Bronchial epithelial cell (primary cell): ENCODE data around the gene SRRT. TPM values are rescaled to one million over a fixed set of nuclear protein-coding genes. Genes with fewer than 3 reads are reported as not detected.
"Not testable (repeated sequence)": the region's sequence is repeated elsewhere in the genome, so short reads cannot be mapped to it uniquely, and the experiment has no call there.

Experiments used
- DNase-seq: peaks from one replicate; pipeline ENCODE4 v3.0.0-alpha.2; 2010; ENCODE audit warnings: low read depth
- FAIRE-seq: peaks from 2 replicates; lab custom pipeline; 2011; peaks lifted over from hg19 to GRCh38; lab: Jason Lieb, UNC
- H3K27me3 ChIP-seq: 2 replicates; pipeline ENCODE4 v1.5.1; 2011; ENCODE audit warnings: low read length; ENCODE audit not compliant: control insufficient read depth, insufficient read depth
- H3K36me3 ChIP-seq: 2 replicates; pipeline ENCODE4 v1.5.1; 2011; ENCODE audit warnings: low read length; ENCODE audit not compliant: control insufficient read depth, insufficient read depth
- H3K4me3 ChIP-seq: 2 replicates; pipeline ENCODE4 v1.5.1; 2011; ENCODE audit warnings: mild to moderate bottlenecking, low read depth, low read length, control low read depth
- total RNA-seq: library from RNA; depleted of rRNA; stranded (reverse); fragments of >200 nt; gene quantifications from 2 replicates; pipeline ENCODE4 v1.2.1, GENCODE V29; 2014
- TF ChIP-seq, protein P1 (sequence below): IDR thresholded peaks from 2 replicates; pipeline ENCODE4 v1.5.1; 2011; ENCODE audit warnings: mild to moderate bottlenecking, moderate library complexity, low read length, control low read depth, inconsistent platforms; ENCODE audit not compliant: insufficient read depth, severe bottlenecking

The SRRT gene
- total RNA-seq, 1 donor from 2014 or later: 26.9 TPM

DNA sequence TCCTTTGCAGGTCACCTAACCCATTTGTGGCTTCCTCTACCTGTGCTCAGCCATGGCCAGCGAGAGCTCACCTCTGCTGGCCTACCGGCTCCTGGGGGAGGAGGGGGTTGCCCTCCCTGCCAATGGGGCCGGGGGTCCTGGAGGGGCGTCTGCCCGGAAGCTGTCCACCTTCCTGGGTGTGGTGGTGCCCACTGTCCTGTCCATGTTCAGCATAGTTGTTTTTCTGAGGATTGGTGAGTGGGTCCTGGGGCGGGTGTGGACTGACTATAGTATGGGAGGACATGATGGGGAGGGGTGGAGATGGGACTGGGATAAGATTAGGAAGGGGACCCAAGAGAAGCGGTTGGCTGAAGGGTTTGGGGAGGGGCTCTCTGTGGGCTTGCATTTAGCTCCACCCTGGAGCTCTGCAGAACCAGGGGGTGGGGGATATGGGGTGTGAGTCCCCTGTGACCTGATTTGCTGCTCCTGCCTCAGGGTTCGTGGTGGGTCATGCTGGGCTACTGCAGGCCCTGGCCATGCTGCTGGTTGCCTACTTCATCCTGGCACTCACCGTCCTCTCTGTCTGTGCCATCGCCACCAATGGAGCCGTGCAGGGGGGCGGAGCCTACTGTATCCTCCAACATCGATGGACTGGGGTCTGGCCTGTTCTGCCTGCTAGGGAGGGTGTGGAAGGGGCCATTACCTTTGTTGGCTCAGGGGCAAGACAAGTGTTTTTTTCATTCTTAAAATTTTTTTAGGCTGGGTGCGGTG lies 20.6 kb upstream of the SRRT start:
- TF ChIP-seq, protein P1, sequence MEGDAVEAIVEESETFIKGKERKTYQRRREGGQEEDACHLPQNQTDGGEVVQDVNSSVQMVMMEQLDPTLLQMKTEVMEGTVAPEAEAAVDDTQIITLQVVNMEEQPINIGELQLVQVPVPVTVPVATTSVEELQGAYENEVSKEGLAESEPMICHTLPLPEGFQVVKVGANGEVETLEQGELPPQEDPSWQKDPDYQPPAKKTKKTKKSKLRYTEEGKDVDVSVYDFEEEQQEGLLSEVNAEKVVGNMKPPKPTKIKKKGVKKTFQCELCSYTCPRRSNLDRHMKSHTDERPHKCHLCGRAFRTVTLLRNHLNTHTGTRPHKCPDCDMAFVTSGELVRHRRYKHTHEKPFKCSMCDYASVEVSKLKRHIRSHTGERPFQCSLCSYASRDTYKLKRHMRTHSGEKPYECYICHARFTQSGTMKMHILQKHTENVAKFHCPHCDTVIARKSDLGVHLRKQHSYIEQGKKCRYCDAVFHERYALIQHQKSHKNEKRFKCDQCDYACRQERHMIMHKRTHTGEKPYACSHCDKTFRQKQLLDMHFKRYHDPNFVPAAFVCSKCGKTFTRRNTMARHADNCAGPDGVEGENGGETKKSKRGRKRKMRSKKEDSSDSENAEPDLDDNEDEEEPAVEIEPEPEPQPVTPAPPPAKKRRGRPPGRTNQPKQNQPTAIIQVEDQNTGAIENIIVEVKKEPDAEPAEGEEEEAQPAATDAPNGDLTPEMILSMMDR: no peak
- Histone ChIP-seq H3K27me3 (no peaks in the 10 kb centered on the region), H3K4me3 (no peak overlapping the region), H3K36me3 (peaks cover 7% of the 10 kb centered on the region)
- DNase-seq: no peak
- no peak for FAIRE-seq

DNA sequence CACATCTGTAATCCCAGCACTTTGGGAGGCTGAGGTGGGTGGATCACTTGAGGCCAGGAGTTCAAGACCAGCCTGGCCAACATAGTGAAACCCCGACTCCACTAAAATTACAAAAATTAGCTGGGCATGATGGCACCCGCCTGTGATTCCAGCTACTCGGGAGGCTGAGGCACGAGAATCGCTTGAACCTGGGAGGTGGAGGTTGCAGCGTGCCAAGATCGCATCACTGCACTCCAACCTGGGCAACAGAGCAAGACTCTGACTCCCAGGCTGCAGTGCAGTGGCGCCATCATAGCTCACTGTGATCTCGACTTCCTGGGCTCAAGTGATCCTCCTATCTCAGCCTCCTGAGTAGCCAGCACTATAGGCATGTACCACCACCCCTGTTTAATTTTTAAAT lies 20.0 kb upstream of the SRRT start:
- not testable (repeated sequence) for FAIRE-seq, H3K4me3 ChIP-seq, H3K27me3 ChIP-seq, DNase-seq, H3K36me3 ChIP-seq

DNA sequence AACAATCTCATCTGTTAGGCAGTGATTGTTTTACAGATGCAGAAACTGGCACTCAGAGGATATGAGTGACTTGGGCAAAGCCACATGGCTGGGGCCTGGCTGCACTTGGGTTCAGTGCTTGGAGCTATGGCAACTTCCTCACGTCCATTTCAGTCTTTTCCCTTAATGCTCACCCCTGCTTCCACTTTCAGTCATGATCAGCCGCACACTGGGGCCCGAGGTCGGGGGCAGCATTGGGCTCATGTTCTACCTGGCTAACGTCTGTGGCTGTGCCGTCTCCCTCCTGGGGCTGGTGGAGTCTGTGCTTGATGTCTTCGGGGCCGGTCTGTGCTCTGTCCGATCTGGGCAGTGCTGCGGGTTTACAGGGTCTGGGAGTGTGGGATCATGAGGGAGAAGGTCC lies 19.4 kb upstream of the SRRT start:
- Histone ChIP-seq H3K27me3 (no peaks in the 10 kb centered on the region), H3K36me3 (peaks cover 11% of the 10 kb centered on the region), H3K4me3 (no peak overlapping the region)
- FAIRE-seq: no peak
- TF ChIP-seq, protein P1: no peak
- no peak for DNase-seq

DNA sequence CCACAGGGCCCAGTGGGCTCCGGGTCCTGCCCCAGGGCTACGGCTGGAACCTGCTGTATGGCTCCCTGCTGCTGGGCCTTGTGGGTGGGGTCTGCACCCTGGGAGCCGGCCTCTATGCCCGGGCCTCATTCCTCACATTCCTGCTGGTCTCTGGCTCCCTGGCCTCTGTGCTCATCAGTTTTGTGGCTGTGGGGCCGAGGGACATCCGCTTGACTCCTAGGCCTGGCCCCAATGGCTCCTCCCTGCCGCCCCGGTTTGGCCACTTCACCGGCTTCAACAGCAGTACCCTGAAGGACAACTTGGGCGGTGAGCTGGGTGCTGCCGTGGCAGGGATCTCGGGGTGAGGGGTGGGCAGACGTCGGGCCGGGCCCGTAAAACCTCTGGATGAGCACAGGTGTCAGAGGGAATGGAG lies 18.0 kb upstream of the SRRT start:
- TF ChIP-seq, protein P1: no peak
- peaks cover 20% of the 10 kb centered on the region for H3K36me3 ChIP-seq
- no peaks in the 10 kb centered on the region for H3K27me3 ChIP-seq
- H3K4me3 ChIP-seq: no peak overlapping the region
- FAIRE-seq: no peak
- no peak for DNase-seq

DNA sequence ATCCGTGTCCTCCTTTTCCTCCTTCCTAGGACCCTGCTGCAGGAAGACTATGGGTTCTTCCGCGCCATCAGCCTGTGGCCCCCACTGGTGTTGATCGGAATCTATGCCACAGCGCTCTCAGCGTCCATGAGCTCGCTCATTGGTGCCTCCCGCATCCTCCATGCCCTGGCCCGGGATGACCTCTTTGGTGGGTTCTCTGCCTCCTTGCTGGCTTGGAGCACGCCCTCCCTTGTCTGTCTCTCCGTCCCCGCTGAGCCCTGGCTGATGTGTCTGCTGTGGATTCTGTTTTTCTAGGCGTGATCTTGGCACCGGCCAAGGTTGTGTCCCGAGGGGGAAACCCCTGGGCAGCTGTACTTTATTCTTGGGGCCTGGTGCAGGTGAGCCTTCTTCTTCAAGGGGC lies 15.0 kb upstream of the SRRT start:
- TF ChIP-seq, protein P1: no peak
- FAIRE-seq: no peak
- Histone ChIP-seq H3K36me3 (peaks cover 18% of the 10 kb centered on the region), H3K4me3 (no peak overlapping the region), H3K27me3 (no peaks in the 10 kb centered on the region)
- no peak for DNase-seq

DNA sequence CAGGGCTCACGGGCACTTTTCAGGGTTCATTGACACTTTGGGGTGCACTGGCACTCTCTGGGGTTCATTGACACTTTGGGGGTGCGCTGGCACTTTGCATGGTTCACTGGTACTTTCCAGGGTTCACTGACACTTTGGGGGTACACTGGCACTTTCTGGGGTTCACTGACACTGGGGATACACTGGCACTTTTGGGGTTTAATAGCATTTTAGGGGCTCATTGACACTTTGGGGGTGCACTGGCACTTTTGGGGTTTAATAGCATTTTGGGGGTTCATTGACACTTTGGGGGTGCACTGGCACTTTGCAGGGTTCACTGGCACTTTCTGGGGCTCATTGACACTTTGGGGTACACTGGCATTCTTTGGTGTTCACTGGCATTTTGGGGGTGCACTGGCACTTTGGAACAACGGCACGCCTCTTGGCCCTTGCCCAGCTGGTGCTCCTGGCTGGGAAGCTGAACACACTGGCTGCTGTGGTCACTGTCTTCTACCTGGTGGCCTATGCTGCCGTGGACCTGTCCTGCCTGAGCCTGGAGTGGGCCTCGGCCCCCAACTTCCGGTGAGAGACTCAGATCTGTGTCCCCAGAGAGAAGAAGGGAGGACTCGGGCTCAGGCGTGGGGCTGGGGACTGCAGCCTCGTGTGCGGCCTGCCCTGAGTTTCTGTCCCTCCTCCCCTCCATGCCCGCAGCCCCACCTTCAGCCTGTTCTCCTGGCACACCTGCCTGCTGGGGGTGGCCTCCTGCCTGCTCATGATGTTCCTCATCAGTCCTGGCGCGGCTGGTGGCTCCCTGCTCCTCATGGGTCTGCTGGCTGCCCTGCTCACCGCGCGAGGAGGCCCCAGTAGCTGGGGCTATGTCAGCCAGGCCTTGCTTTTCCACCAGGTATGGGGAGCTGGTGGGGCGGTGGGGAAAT lies 13.9 kb upstream of the SRRT start:
- TF ChIP-seq, protein P1: no peak
- DNase-seq: no peak
- no peaks in the 10 kb centered on the region for H3K27me3 ChIP-seq
- H3K36me3 ChIP-seq: peaks cover 15% of the 10 kb centered on the region
- no peak for FAIRE-seq
- H3K4me3 ChIP-seq: no peak overlapping the region
